Spleen (tissue), 7 donors: ENCODE measurements around the gene VPS18.

Experiments used
- POLR2A ChIP-seq, 3 donors: fragments of 450-650 bp; IDR thresholded peaks; one replicate each; pipeline ENCODE4 v1.5.1; 2017; ENCODE audit warnings: antibody characterized with exemption in 3 of 3, mild to moderate bottlenecking in 1 of 3
- POLR2AphosphoS5 ChIP-seq, 3 donors: sonication (generic); formaldehyde crosslinking; IDR thresholded peaks; one replicate each; pipeline ENCODE4 v1.5.1; 2017; ENCODE audit warnings: antibody characterized with exemption in 3 of 3
- TF ChIP-seq, protein P1 (sequence below), 11 experiments: fragments of 200-600 bp in 7 of 11; fragments of 450-650 bp in 4 of 11; sonication (generic) in 4 of 11; IDR thresholded peaks in 8 of 11; conservative IDR thresholded peaks in 3 of 11; 1 replicate in 7 of 11; 2 replicates in 4 of 11; pipeline versions ENCODE4 v1.4.0 to v1.8.0; 2016 to 2021; ENCODE audit warnings: antibody characterized with exemption in 11 of 11, inconsistent platforms in 4 of 11, mild to moderate bottlenecking in 1 of 11
- donor health status: DM: no; HTN: no; CAD: no; lungs with moderate emphysema.
- donor health status: DM: no; HTN: no; CAD: no.
- donor health status: DM: no; HTN: no; CAD: no.

DNA sequence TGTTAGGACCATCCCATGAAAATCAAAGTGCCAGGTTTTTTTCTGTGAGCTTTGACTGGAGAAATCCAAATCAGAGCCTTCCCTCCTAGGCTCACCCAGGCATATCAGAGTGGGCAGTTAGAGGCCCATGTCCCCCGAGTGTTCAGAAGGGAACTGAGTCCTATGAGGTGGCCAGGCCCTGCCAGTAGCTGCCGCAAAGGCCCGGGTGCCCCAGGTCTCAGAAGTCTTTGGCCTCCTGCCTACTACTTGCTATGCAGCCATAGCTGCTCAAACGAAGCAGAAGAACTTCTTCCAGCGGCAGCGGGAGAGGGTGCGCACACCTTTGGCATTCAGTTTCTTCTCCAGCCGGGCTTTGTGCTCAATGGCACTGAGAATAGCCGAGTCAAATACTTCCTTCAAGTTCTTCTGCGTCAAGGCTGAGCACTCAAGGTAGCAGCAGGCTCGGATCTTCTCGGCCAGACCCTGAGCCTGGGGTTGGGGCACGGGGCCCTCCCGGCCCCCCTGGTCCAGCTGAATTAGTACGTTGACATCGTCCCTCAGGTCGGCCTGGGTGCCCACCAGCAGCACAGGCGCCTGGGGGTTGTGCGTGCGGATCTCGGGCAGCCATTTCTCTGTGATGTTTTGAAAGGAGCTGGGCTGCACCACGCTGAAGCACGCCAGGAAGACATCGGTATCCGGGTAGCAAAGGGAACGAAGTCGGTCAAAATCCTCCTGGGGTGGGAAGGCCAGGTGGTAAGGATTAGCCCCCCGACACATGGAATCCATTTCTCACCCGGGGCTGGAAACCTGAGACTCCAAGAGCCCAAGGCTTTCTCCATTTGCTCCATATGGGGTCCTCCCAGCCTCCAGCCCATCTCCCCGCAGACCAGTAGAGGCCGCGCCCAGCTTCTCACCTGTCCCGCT lies 21.2 kb upstream of the VPS18 start:
- TF ChIP-seq, protein P1, sequence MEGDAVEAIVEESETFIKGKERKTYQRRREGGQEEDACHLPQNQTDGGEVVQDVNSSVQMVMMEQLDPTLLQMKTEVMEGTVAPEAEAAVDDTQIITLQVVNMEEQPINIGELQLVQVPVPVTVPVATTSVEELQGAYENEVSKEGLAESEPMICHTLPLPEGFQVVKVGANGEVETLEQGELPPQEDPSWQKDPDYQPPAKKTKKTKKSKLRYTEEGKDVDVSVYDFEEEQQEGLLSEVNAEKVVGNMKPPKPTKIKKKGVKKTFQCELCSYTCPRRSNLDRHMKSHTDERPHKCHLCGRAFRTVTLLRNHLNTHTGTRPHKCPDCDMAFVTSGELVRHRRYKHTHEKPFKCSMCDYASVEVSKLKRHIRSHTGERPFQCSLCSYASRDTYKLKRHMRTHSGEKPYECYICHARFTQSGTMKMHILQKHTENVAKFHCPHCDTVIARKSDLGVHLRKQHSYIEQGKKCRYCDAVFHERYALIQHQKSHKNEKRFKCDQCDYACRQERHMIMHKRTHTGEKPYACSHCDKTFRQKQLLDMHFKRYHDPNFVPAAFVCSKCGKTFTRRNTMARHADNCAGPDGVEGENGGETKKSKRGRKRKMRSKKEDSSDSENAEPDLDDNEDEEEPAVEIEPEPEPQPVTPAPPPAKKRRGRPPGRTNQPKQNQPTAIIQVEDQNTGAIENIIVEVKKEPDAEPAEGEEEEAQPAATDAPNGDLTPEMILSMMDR (IDR thresholded peaks at IDR 0.05 in 8 of 11, conservative IDR thresholded peaks at IDR 0.05 in 3 of 11) = no peak
- TF ChIP-seq POLR2AphosphoS5 (IDR thresholded peaks at IDR 0.05) (no peak), POLR2A (IDR thresholded peaks at IDR 0.05) (no peak)
